Sigmoid colon (tissue), 7 donors: ENCODE measurements around the gene FAM83G. TPM values are rescaled to one million over a fixed set of nuclear protein-coding genes. Genes with fewer than 3 reads are reported as not detected.
A peak's percentile ranks its signal among the peaks of the same experiment; 100 is the strongest.

Experiments
- DNase-seq: peaks from one replicate; pipeline ENCODE4 v3.0.0-alpha.2; 2019
- H3K27ac ChIP-seq, 4 donors: fragments of 200-600 bp; sonication (generic); one replicate each; pipeline ENCODE4 v1.5.1; 2016 to 2019; ENCODE audit warnings: mild to moderate bottlenecking in 1 of 4
- H3K27me3 ChIP-seq, 3 donors: fragments of 200-600 bp; sonication (generic); one replicate each; pipeline ENCODE4 v1.5.1; 2019; ENCODE audit warnings: mild to moderate bottlenecking in 1 of 3
- H3K36me3 ChIP-seq, 4 donors: fragments of 200-600 bp; sonication (generic); one replicate each; pipeline ENCODE4 v1.5.1; 2016 to 2019
- H3K4me1 ChIP-seq, 4 donors: fragments of 200-600 bp; sonication (generic); one replicate each; pipeline ENCODE4 v1.5.1; 2017 to 2019
- H3K4me3 ChIP-seq, 4 donors: fragments of 200-600 bp; sonication (generic); one replicate each; pipeline ENCODE4 v1.5.1; 2017 to 2019; ENCODE audit warnings: mild to moderate bottlenecking in 2 of 4, moderate library complexity in 1 of 4
- H3K9me3 ChIP-seq, 4 donors: fragments of 200-600 bp in 3 of 4; sonication (generic) in 3 of 4; one replicate each; pipeline versions ENCODE4 v1.5.1 to v1.6.1; 2013 to 2019
- EP300 ChIP-seq, 4 donors: sonication (generic); formaldehyde crosslinking; IDR thresholded peaks; one replicate each; pipeline ENCODE4 v1.6.1; 2017; ENCODE audit warnings: antibody characterized with exemption in 4 of 4
- POLR2A ChIP-seq, 2 donors: fragments of 450-650 bp; IDR thresholded peaks; one replicate each; pipeline ENCODE4 v1.6.1; 2016; ENCODE audit warnings: antibody characterized with exemption in 2 of 2, mild to moderate bottlenecking in 2 of 2, moderate library complexity in 2 of 2
- POLR2AphosphoS5 ChIP-seq, 4 donors: sonication (generic); formaldehyde crosslinking; IDR thresholded peaks; one replicate each; pipeline ENCODE4 v1.6.1; 2017; ENCODE audit warnings: antibody characterized with exemption in 4 of 4
- WGBS, 2 donors: extraction: QIAGEN DNeasy Blood & Tissue Kit; methylation state at CpG; one replicate each; pipeline ENCODE4 v1.1.7; 2013; 5-methylcytosine and 5-hydroxymethylcytosine counted together
- intact Hi-C: fragments of 100-400 bp; cut with DNase I; formaldehyde crosslinking; loops from one replicate; pipeline ENCODE4 v1.15.1; 2023
- polyA plus RNA-seq, 3 donors: library from polyadenylated mRNA; stranded (reverse); fragments of 200-250 nt; gene quantifications; one replicate each; pipeline ENCODE4 v1.2.3, GENCODE V29; 2013
- total RNA-seq, 4 donors: library from RNA; depleted of rRNA; stranded (reverse); fragments of >200 nt; gene quantifications; one replicate each; pipeline ENCODE4 v1.1.0, GENCODE V29; 2016
- TF ChIP-seq, protein P1 (sequence below), 4 experiments: fragments of 450-650 bp in 3 of 4; fragments of 200-600 bp in 1 of 4; IDR thresholded peaks; one replicate each; pipeline ENCODE4 v1.5.1; 2016 to 2019; ENCODE audit warnings: antibody characterized with exemption in 4 of 4, mild to moderate bottlenecking in 3 of 4, moderate library complexity in 2 of 4
- donor health status: healthy with polysubstance abuse.
- donor health status: Bipolar disorder and iron deficiency.
- donor health status: healthy.

The FAM83G gene
- total and polyA plus RNA-seq, 7 donors, result 2.3 to 23.8 (median 2.9) TPM

DNA sequence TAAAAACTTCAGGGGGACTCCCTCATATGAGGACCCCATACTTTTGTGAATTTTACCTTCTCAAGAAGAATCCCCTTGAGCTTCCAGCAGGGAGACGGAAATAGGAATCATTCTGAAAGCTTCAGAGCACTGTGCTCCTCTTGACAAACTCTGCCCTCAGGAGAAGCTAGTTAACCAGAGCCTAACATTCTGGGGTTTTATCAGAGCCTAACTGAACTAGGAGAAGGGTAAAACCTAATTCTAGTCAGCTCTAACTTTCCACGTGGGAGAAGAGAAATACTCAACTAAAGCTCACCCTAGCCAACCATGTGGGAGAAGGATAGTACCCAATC is 65.9 kb downstream of the FAM83G start:
- Histone ChIP-seq H3K4me3 (no peak overlapping the region), H3K27ac (no peak overlapping the region), H3K9me3 (no peaks in the 10 kb centered on the region), H3K4me1 (peaks cover 0 to under 1% (median under 1%) of the 10 kb centered on the region in 4 donors), H3K27me3 (no peaks in the 10 kb centered on the region), H3K36me3 (no peaks in the 10 kb centered on the region)
- no peak for DNase-seq
- TF ChIP-seq EP300 (IDR thresholded peaks at IDR 0.05), result no peak
- TF ChIP-seq POLR2AphosphoS5 (IDR thresholded peaks at IDR 0.05), result no peak
- 18 to 67% methylated on average over 2 of the region's 2 CpGs for WGBS, 2 donors
- intact Hi-C loops, result no loop called here

DNA sequence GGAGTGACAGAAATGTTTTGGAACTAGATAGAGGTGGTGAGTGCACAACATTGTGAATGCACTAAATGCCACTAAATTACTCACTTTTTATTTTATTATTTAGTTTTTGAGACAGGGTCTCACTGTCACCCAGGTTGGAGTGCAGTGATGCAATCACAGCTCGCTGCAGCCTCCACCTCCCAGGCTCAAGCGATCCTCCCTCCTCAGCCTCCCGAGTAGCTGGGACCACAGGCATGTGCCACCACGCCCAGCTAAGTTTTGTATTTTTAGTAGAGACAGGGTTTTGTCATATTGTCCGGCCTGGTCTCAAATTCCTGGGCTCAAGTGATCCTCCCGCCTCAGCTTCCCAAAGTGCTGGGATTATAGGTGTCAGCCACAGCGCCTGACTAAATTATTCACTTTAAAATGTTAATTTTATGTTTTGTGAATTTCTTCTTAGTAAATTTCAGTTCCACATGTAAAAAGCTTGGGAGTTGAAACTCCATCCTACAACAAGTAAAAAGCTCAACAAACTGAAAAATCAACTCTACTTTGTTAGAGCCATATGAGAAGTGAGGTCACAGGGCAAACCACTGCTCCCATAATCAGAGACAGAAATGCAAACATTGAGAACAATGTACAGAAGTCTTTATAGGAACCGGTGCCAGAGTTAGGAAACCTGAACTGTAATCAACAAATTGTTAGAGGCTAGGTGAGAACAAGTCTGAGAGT is 66.4 kb downstream of the FAM83G start:
- Histone ChIP-seq H3K4me1 (peaks cover 0 to 6% (median 3%) of the 10 kb centered on the region in 4 donors), H3K9me3 (no peaks in the 10 kb centered on the region), H3K27ac (no peak overlapping the region), H3K36me3 (no peaks in the 10 kb centered on the region), H3K27me3 (no peaks in the 10 kb centered on the region), H3K4me3 (no peak overlapping the region)
- intact Hi-C loops, result no loop called here
- TF ChIP-seq POLR2A (IDR thresholded peaks at IDR 0.05) (no peak), EP300 (IDR thresholded peaks at IDR 0.05) (no peak), POLR2AphosphoS5 (IDR thresholded peaks at IDR 0.05) (no peak)
- TF ChIP-seq, protein P1, sequence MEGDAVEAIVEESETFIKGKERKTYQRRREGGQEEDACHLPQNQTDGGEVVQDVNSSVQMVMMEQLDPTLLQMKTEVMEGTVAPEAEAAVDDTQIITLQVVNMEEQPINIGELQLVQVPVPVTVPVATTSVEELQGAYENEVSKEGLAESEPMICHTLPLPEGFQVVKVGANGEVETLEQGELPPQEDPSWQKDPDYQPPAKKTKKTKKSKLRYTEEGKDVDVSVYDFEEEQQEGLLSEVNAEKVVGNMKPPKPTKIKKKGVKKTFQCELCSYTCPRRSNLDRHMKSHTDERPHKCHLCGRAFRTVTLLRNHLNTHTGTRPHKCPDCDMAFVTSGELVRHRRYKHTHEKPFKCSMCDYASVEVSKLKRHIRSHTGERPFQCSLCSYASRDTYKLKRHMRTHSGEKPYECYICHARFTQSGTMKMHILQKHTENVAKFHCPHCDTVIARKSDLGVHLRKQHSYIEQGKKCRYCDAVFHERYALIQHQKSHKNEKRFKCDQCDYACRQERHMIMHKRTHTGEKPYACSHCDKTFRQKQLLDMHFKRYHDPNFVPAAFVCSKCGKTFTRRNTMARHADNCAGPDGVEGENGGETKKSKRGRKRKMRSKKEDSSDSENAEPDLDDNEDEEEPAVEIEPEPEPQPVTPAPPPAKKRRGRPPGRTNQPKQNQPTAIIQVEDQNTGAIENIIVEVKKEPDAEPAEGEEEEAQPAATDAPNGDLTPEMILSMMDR (IDR thresholded peaks at IDR 0.05), result no peak
- no peak for DNase-seq
- 66 to 81% methylated on average over 8 of the region's 8 CpGs for whole genome bisulfite sequencing, 2 donors

DNA sequence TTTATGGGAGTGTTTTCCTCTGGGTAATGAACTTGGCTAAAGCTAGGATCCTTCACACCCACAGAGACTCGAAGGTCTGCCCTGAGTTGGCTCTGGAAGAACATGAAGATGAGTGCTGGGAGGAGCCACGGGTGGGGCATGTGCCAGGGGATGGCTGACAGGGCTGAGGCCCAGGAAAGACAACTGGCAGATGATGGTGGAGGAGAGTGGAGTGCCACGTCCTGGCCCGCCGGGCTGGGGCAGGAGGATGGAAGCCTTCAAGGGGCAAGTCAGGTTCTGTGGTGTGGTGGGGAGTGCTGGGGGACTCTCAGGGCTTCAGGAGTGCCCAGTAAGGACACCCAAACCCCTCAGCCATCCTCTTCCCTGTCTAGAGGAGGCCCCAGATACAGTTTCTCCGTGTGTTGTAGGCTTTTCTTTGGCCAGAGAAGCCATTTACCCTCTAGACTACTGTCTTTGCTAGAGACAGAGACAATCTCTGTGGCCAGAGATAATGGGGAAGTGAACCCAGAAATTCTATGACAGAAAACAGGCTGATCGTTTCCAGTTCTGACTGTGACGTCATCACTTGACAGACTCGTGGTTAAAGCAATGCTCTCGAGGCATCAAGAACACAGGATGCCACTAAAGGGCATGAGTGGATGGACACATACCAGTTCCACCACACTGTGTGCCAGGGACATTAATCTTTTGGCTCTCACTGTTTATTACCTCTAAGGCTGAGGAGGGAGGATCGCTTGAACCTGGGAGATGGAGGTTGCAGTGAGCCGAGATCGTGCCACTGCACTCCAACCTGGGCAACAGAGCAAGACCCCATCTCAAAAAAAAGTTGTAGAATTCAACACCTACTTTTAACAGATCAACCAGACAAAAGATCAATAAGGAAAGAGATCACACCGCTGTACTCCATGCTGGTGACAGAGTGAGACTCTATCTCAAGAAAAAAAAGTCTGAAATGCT is 71.2 kb downstream of the FAM83G start:
- peaks cover 8 to 36% (median 15%) of the 10 kb centered on the region in 4 donors for H3K36me3 ChIP-seq
- DNase-seq, result no peak
- H3K4me3 ChIP-seq, result no peak overlapping the region
- 77 to 78% methylated on average over 14 of the region's 14 CpGs for whole genome bisulfite sequencing, 2 donors
- TF ChIP-seq POLR2A (IDR thresholded peaks at IDR 0.05) (no peak), EP300 (IDR thresholded peaks at IDR 0.05) (peak in 1 of 4 donors; percentile 16), POLR2AphosphoS5 (IDR thresholded peaks at IDR 0.05) (peak in 1 of 4 donors; percentile 40)
- TF ChIP-seq, protein P1 (IDR thresholded peaks at IDR 0.05), result no peak
- no peaks in the 10 kb centered on the region for H3K9me3 ChIP-seq
- H3K4me1 ChIP-seq, result peaks cover 0 to 7% (median 3%) of the 10 kb centered on the region in 4 donors
- intact Hi-C loops, result no loop called here
- H3K27ac ChIP-seq, result no peak overlapping the region
- no peaks in the 10 kb centered on the region for H3K27me3 ChIP-seq

DNA sequence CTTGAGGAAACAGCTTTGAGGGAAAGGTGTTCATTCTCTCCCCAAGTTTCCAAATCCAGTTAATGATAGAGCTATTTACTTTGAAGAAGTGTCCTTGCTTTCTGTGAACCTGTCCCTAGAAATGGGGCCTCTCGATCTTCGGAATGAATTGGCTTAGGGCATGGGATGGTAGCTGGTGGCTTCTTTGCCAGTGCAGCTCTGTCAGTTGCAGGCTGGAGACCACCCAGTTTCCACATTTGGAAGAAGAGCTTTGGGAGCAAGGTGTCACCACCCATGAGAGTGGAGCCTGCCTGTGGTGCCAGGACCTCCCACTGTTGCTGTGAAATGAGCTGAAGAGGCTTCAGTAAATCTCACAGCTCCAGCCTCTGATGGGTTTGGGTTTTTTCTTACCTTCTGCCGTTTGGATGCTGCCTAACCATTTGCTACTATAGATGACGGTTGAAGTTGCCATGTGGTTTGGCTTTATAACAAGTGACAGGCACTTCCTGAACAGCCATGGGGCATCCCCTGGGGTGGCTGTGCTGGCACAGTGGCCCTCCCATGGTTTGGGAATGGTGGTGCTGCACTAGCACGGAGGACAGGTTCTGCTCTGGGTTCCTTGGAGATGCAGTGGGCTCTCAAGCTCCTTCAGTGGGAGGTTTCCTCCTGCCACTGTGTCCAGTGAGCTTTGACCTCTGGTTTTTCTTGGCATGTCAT is 72.1 kb downstream of the FAM83G start:
- 69 to 71% methylated on average over 5 of the region's 5 CpGs for WGBS, 2 donors
- no peak for TF ChIP-seq POLR2AphosphoS5 (IDR thresholded peaks at IDR 0.05)
- intact Hi-C loops, result no loop called here
- Histone ChIP-seq H3K9me3 (no peaks in the 10 kb centered on the region), H3K27ac (no peak overlapping the region), H3K4me3 (no peak overlapping the region), H3K4me1 (peaks cover 0 to 7% (median 3%) of the 10 kb centered on the region in 4 donors), H3K36me3 (peaks cover 8 to 45% (median 15%) of the 10 kb centered on the region in 4 donors), H3K27me3 (no peaks in the 10 kb centered on the region)
- DNase-seq, result no peak

DNA sequence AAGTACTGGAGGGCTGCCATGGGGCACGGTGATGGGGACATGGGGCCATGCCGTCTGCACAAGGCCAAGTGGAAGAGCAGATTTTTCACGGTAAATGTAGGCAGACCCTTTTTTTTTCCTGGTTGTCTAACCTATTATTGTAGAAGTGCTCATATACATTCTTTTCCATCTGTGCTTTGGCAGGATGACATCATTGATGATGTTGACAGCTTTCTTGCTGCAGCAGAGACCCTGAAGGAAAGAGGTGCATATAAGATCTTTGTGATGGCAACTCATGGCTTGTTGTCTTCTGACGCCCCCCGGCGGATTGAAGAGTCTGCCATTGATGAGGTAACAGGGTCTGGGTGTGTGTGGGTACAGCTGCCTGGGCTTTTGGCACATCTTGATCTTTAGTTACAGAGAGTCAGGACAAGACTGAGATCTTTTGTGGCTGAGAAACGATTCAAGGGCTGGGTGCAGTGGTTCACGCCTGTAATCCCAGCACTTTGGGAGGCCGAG is 75.9 kb downstream of the FAM83G start:
- Histone ChIP-seq H3K36me3 (peaks cover 8 to 56% (median 15%) of the 10 kb centered on the region in 4 donors), H3K27me3 (no peaks in the 10 kb centered on the region), H3K27ac (no peak overlapping the region), H3K4me1 (peaks cover 0 to 7% (median 3%) of the 10 kb centered on the region in 4 donors), H3K9me3 (no peaks in the 10 kb centered on the region), H3K4me3 (no peak overlapping the region)
- TF ChIP-seq POLR2AphosphoS5 (IDR thresholded peaks at IDR 0.05), result no peak
- TF ChIP-seq, protein P1 (IDR thresholded peaks at IDR 0.05), result no peak
- no peak for TF ChIP-seq EP300 (IDR thresholded peaks at IDR 0.05)
- no peak for TF ChIP-seq POLR2A (IDR thresholded peaks at IDR 0.05)
- intact Hi-C loops, result no loop called here
- 94 to 96% methylated on average over 9 of the region's 9 CpGs for WGBS, 2 donors
- no peak for DNase-seq
